Spleen (tissue), 11 donors: ENCODE results near the gene VAMP2. TPM values are rescaled to one million over a fixed set of nuclear protein-coding genes. Genes with fewer than 3 reads are reported as not detected.

Experiments
- DNase-seq: peaks from one replicate; pipeline ENCODE4 v3.0.0-alpha.2; 2020
- H3K27ac ChIP-seq, 8 donors: fragments of 200-600 bp; sonication (generic) in 7 of 8; 1 replicate in 4 of 8; 2 replicates in 4 of 8; pipeline versions ENCODE4 v1.5.0 to v1.8.0; 2016 to 2021; ENCODE audit warnings: inconsistent platforms in 4 of 8, mild to moderate bottlenecking in 4 of 8, moderate library complexity in 1 of 8
- H3K27me3 ChIP-seq, 7 donors: fragments of 200-600 bp; sonication (generic) in 6 of 7; replicated peaks in 1 of 7; 1 replicate in 4 of 7; 2 replicates in 3 of 7; pipeline versions ENCODE4 v1.5.0 to v1.8.0; 2016 to 2021; ENCODE audit warnings: inconsistent platforms in 3 of 7, mild to moderate bottlenecking in 1 of 7
- H3K36me3 ChIP-seq, 6 donors: fragments of 200-600 bp; sonication (generic) in 5 of 6; 1 replicate in 4 of 6; 2 replicates in 2 of 6; pipeline versions ENCODE4 v1.5.0 to v1.8.0; 2016 to 2021; ENCODE audit warnings: inconsistent platforms in 2 of 6
- H3K4me1 ChIP-seq, 6 donors: fragments of 200-600 bp; sonication (generic) in 5 of 6; 1 replicate in 3 of 6; 2 replicates in 3 of 6; pipeline versions ENCODE4 v1.5.0 to v1.8.0; 2016 to 2021; ENCODE audit warnings: inconsistent platforms in 3 of 6
- H3K4me3 ChIP-seq, 8 donors: fragments of 200-600 bp; sonication (generic) in 7 of 8; 1 replicate in 4 of 8; 2 replicates in 4 of 8; pipeline versions ENCODE4 v1.5.0 to v1.8.0; 2016 to 2021; ENCODE audit warnings: inconsistent platforms in 4 of 8, mild to moderate bottlenecking in 4 of 8, moderate library complexity in 2 of 8
- H3K9me3 ChIP-seq, 8 donors: fragments of 200-600 bp; sonication (generic) in 7 of 8; 1 replicate in 4 of 8; 2 replicates in 4 of 8; pipeline versions ENCODE4 v1.5.0 to v1.8.0; 2016 to 2021; ENCODE audit warnings: inconsistent platforms in 4 of 8
- CTCF ChIP-seq, 11 experiments: fragments of 200-600 bp in 7 of 11; fragments of 450-650 bp in 4 of 11; sonication (generic) in 4 of 11; IDR thresholded peaks in 8 of 11; conservative IDR thresholded peaks in 3 of 11; 1 replicate in 7 of 11; 2 replicates in 4 of 11; pipeline versions ENCODE4 v1.4.0 to v1.8.0; 2016 to 2021; ENCODE audit warnings: antibody characterized with exemption in 11 of 11, inconsistent platforms in 4 of 11, mild to moderate bottlenecking in 1 of 11
- POLR2A ChIP-seq, 3 donors: fragments of 450-650 bp; IDR thresholded peaks; one replicate each; pipeline ENCODE4 v1.5.1; 2017; ENCODE audit warnings: antibody characterized with exemption in 3 of 3, mild to moderate bottlenecking in 1 of 3
- POLR2AphosphoS5 ChIP-seq, 3 donors: sonication (generic); formaldehyde crosslinking; IDR thresholded peaks; one replicate each; pipeline ENCODE4 v1.5.1; 2017; ENCODE audit warnings: antibody characterized with exemption in 3 of 3
- WGBS, 5 donors: extraction: QIAGEN DNeasy Blood & Tissue Kit in 3 of 5; methylation state at CpG; one replicate each; pipeline versions ENCODE4 v1.1.5 to v1.1.7; 2013 to 2018; 5-methylcytosine and 5-hydroxymethylcytosine counted together
- intact Hi-C: fragments of 100-400 bp; cut with DNase I; formaldehyde crosslinking; loops from one replicate; pipeline ENCODE4 v1.15.0; 2023; ENCODE audit warnings: low total_unique reads
- polyA plus RNA-seq, 3 donors: library from polyadenylated mRNA; stranded (reverse); fragments of 200-250 nt; gene quantifications; one replicate each; pipeline ENCODE4 v1.2.1, GENCODE V29; 2013
- total RNA-seq, 7 donors: library from RNA; depleted of rRNA in 3 of 7; stranded (reverse); fragments of >200 nt in 3 of 7; fragmentation: NEBNext Ultra II Directional in 4 of 7; extraction: Animal tissue kit (Norgen Biotek cat#: 25700) in 4 of 7; gene quantifications; one replicate each; pipeline versions ENCODE4 v1.1.0 to v1.2.1, GENCODE V29; 2016 to 2021
- donor health status: healthy with polysubstance abuse.
- donor health status: DM: no; HTN: no; CAD: no; lungs with moderate emphysema.
- donor health status: DM: no; HTN: no; CAD: no.
- donor health status: Bipolar disorder and iron deficiency.
- donor health status: healthy.
- donor health status: DM: no; HTN: no; CAD: no.
- donor health status: DM: yes; HTN: yes; CAD: no.

VAMP2 gene
- total and polyA plus RNA-seq, 10 donors = 37.5 to 94.8 (median 54.5) TPM

- no peak for TF ChIP-seq CTCF (IDR thresholded peaks at IDR 0.05 in 8 of 11, conservative IDR thresholded peaks at IDR 0.05 in 3 of 11)
- TF ChIP-seq POLR2AphosphoS5 (IDR thresholded peaks at IDR 0.05) = peak in 1 of 3 donors; percentile 60
- H3K36me3 ChIP-seq = peaks cover 16 to 89% (median 81%) of the 10 kb centered on the region in 6 donors
- intact Hi-C loops = no loop called here
- no peak for DNase-seq
- no peaks in the 10 kb centered on the region for H3K27me3 ChIP-seq
- H3K27ac ChIP-seq = peak overlapping the region in 2 of 8 donors; percentile 16 to 27
- WGBS, 5 donors = 91 to 95% (median 92%) methylated on average over 24 to 26 of the region's 26 CpGs
- no peak overlapping the region for H3K4me3 ChIP-seq
- H3K9me3 ChIP-seq = no peaks in the 10 kb centered on the region
- H3K4me1 ChIP-seq = peaks cover 11 to 47% (median 24%) of the 10 kb centered on the region in 6 donors
Observed at GRCh38 chr17:8147141-8147804, 15.5 kb downstream of the VAMP2 start.

GRCh38 chr17:8146381-8147140, 16.2 kb downstream of the VAMP2 start:
- Histone ChIP-seq H3K27ac (peak overlapping the region in 2 of 8 donors; percentile 4 to 16), H3K27me3 (no peaks in the 10 kb centered on the region), H3K36me3 (peaks cover 16 to 96% (median 88%) of the 10 kb centered on the region in 6 donors), H3K4me1 (peaks cover 11 to 44% (median 22%) of the 10 kb centered on the region in 6 donors), H3K9me3 (no peaks in the 10 kb centered on the region), H3K4me3 (no peak overlapping the region)
- intact Hi-C loops = no loop called here
- TF ChIP-seq POLR2A (IDR thresholded peaks at IDR 0.05) (no peak), POLR2AphosphoS5 (IDR thresholded peaks at IDR 0.05) (peak in 1 of 3 donors; percentile 7), CTCF (IDR thresholded peaks at IDR 0.05 in 8 of 11, conservative IDR thresholded peaks at IDR 0.05 in 3 of 11) (no peak)
- DNase-seq = no peak
- 83 to 94% (median 93%) methylated on average over 14 of the region's 14 CpGs for WGBS, 5 donors

GRCh38 chr17:8145811-8146210, 16.9 kb downstream of the VAMP2 start:
- H3K4me1 ChIP-seq = peaks cover 8 to 44% (median 15%) of the 10 kb centered on the region in 6 donors
- H3K27ac ChIP-seq = peak overlapping the region in 2 of 8 donors; percentile 4 to 16
- H3K9me3 ChIP-seq = no peaks in the 10 kb centered on the region
- H3K4me3 ChIP-seq = no peak overlapping the region
- intact Hi-C loops = no loop called here
- H3K36me3 ChIP-seq = peaks cover 16 to 100% (median 96%) of the 10 kb centered on the region in 6 donors
- no peak for DNase-seq
- H3K27me3 ChIP-seq = no peaks in the 10 kb centered on the region
- TF ChIP-seq POLR2AphosphoS5 (IDR thresholded peaks at IDR 0.05) (peak in 2 of 3 donors; percentile 39 to 56), POLR2A (IDR thresholded peaks at IDR 0.05) (no peak)
- WGBS, 5 donors = 93 to 96% (median 93%) methylated on average over 11 to 12 of the region's 12 CpGs

GRCh38 chr17:8144401-8145231, 18.1 kb downstream of the VAMP2 start:
- Histone ChIP-seq H3K4me3 (no peak overlapping the region), H3K27ac (no peak overlapping the region), H3K4me1 (peaks cover under 1 to 44% (median 9%) of the 10 kb centered on the region in 6 donors), H3K9me3 (no peaks in the 10 kb centered on the region), H3K36me3 (peaks cover 15 to 100% (median 99%) of the 10 kb centered on the region in 6 donors), H3K27me3 (no peaks in the 10 kb centered on the region)
- 87 to 94% (median 94%) methylated on average over 9 to 15 of the region's 15 CpGs for WGBS, 5 donors
- TF ChIP-seq POLR2A (IDR thresholded peaks at IDR 0.05) (no peak), POLR2AphosphoS5 (IDR thresholded peaks at IDR 0.05) (peak; percentile 3 to 75 (median 39)), CTCF (IDR thresholded peaks at IDR 0.05 in 8 of 11, conservative IDR thresholded peaks at IDR 0.05 in 3 of 11) (no peak)
- no peak for DNase-seq
- intact Hi-C loops = no loop called here
